ENCODE data around the gene OR6B1. TPM values are rescaled to one million over a fixed set of nuclear protein-coding genes. Genes with fewer than 3 reads are reported as not detected.

OR6B1 gene
- total and polyA plus RNA-seq, 4 donors, result not detected

DNA sequence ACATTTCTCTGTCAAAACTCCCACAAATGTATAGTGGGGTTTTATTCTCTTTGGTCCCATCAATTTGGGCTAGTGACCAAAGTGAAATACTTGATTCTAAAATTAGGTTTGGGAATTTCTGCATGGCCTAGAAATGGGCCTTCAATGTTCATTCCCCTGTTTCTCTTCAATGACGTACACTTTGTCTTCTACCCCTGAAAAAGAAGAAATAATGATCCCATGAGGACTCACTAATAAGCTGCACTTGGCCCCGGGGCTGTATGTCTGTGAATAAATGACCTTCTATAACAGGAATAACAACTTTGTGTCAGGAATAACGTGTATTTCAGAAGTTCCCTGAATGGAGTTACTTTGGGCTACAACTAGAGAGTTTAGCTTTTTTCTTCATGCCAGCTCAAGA is 20.2 kb downstream of the OR6B1 start:
- no peaks in the 10 kb centered on the region for H3K4me1 ChIP-seq (ENCODE audit: control insufficient read depth in 5 of 5, insufficient read depth in 5 of 5, low read length in 5 of 5)
- H3K9ac ChIP-seq (ENCODE audit: insufficient read depth in 1 of 2, low read length in 2 of 2), result no peak overlapping the region
- TF ChIP-seq, protein P1, sequence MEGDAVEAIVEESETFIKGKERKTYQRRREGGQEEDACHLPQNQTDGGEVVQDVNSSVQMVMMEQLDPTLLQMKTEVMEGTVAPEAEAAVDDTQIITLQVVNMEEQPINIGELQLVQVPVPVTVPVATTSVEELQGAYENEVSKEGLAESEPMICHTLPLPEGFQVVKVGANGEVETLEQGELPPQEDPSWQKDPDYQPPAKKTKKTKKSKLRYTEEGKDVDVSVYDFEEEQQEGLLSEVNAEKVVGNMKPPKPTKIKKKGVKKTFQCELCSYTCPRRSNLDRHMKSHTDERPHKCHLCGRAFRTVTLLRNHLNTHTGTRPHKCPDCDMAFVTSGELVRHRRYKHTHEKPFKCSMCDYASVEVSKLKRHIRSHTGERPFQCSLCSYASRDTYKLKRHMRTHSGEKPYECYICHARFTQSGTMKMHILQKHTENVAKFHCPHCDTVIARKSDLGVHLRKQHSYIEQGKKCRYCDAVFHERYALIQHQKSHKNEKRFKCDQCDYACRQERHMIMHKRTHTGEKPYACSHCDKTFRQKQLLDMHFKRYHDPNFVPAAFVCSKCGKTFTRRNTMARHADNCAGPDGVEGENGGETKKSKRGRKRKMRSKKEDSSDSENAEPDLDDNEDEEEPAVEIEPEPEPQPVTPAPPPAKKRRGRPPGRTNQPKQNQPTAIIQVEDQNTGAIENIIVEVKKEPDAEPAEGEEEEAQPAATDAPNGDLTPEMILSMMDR (IDR thresholded peaks at IDR 0.05; ENCODE audit: control extremely low read depth, extremely low read depth), result no peak
- no peaks in the 10 kb centered on the region for H3K36me3 ChIP-seq (ENCODE audit: control insufficient read depth in 4 of 4, insufficient read depth in 4 of 4, low read length in 4 of 4)
- ATAC-seq (ENCODE audit: insufficient read depth, low FRiP score) (no peak), DNase-seq (no peak)
- peaks cover 0 to 1% (median 0%) of the 10 kb centered on the region in 4 donors for H3K9me3 ChIP-seq (ENCODE audit: control insufficient read depth in 4 of 4, insufficient read depth in 3 of 4, low read length in 3 of 4)
- H3K27me3 ChIP-seq (ENCODE audit: control insufficient read depth in 3 of 3, insufficient read depth in 3 of 3, low read length in 2 of 3), result no peaks in the 10 kb centered on the region
- H3K4me3 ChIP-seq, result no peak overlapping the region
- WGBS, 2 donors, result 59 to 63% methylated on average over 3 of the region's 3 CpGs
- H3K27ac ChIP-seq (ENCODE audit: low read depth in 1 of 2, low read length in 1 of 2), result no peak overlapping the region

DNA sequence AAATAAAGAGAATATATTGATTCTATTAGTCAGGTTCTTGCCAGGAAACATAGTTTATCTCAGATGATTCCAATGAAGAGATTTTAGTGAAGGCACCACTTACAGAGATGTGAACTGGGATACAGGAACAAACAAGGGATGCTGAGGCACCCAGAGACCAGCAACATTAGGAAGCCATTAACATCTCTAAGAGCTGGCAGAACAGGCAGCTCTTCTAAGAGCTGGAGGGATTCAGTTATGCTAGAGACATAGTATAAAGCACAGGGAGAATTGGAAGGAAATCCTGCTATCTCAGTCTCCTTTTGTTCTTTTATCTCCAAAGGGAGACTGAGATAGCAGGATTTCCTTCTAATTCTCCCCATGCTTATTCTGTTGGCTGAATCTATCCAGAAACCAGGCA is 22.0 kb downstream of the OR6B1 start:
- DNase-seq, result no peak

DNA sequence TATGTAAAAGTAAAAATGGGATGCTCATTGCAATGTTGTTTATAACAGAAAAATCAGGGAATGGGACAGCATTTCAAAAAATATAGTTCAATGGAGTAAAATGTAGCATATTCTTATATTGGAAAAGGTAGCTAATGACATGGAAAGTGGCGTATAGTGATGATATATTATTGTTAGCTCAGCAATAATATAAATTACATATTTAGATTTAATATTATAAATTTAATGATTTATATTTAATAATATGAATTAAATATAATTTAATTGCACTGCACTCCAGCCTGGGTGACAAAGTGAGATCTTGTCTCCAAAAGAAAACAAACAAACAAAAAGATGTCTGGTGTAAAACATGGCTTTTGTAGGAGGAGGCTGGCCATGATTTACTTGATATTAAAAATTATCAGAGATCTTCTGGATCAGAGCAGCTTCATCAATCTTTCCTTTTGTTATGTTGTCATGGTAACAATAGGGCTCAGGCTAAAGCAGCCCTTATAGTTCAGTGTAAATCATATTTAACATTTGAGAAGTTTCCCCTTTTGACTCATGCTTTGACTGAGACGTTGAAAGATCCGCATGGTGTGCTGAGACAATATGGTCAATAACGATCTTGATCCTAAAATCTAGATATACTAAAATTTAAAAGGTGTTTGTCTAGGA is 23.2 kb downstream of the OR6B1 start:
- TF ChIP-seq, protein P1 (IDR thresholded peaks at IDR 0.05; ENCODE audit: control extremely low read depth, extremely low read depth), result no peak
- WGBS, 2 donors, result 84 to 90% methylated on average over 4 of the region's 4 CpGs
- DNase-seq, result no peak

More for the DNA sequence above, 22.0 kb downstream of the OR6B1 start:
- Histone ChIP-seq H3K9ac (ENCODE audit: insufficient read depth in 1 of 2, low read length in 2 of 2) (no peak overlapping the region), H3K36me3 (ENCODE audit: control insufficient read depth in 4 of 4, insufficient read depth in 4 of 4, low read length in 4 of 4) (no peaks in the 10 kb centered on the region), H3K27me3 (ENCODE audit: control insufficient read depth in 3 of 3, insufficient read depth in 3 of 3, low read length in 2 of 3) (no peaks in the 10 kb centered on the region), H3K4me1 (ENCODE audit: control insufficient read depth in 5 of 5, insufficient read depth in 5 of 5, low read length in 5 of 5) (no peaks in the 10 kb centered on the region), H3K4me3 (no peak overlapping the region), H3K27ac (ENCODE audit: low read depth in 1 of 2, low read length in 1 of 2) (no peak overlapping the region), H3K9me3 (ENCODE audit: control insufficient read depth in 4 of 4, insufficient read depth in 3 of 4, low read length in 3 of 4) (peaks cover 0 to 1% (median 0%) of the 10 kb centered on the region in 4 donors)
- TF ChIP-seq, protein P1 (IDR thresholded peaks at IDR 0.05; ENCODE audit: control extremely low read depth, extremely low read depth), result no peak
- no peak for ATAC-seq (ENCODE audit: insufficient read depth, low FRiP score)

DNA sequence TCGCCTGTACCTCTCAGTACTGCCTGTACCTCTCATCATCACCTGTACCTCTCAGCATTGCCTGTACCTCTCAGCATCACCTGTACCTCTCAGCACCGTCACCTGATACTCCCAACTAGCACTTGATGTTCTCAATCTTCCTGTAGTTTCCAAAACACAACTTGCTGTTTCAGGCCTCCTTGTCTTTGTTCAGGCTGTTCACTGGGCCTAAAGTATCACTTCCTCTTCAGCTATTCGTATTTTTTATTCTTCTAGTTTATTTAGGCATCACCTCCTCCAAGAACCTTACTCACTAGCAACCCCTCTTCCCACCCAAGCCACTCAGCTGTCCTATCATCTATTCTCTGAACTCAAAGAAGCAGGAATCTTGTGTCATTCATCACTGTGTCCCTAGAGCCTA is 24.1 kb downstream of the OR6B1 start:
- Histone ChIP-seq H3K36me3 (ENCODE audit: control insufficient read depth in 4 of 4, insufficient read depth in 4 of 4, low read length in 4 of 4) (no peaks in the 10 kb centered on the region), H3K27ac (ENCODE audit: low read depth in 1 of 2, low read length in 1 of 2) (no peak overlapping the region), H3K4me3 (no peak overlapping the region), H3K4me1 (ENCODE audit: control insufficient read depth in 5 of 5, insufficient read depth in 5 of 5, low read length in 5 of 5) (no peaks in the 10 kb centered on the region), H3K27me3 (ENCODE audit: control insufficient read depth in 3 of 3, insufficient read depth in 3 of 3, low read length in 2 of 3) (peaks cover 0 to 3% (median 0%) of the 10 kb centered on the region in 3 donors), H3K9ac (ENCODE audit: insufficient read depth in 1 of 2, low read length in 2 of 2) (no peak overlapping the region), H3K9me3 (ENCODE audit: control insufficient read depth in 4 of 4, insufficient read depth in 3 of 4, low read length in 3 of 4) (peaks cover 0 to 1% (median 0%) of the 10 kb centered on the region in 4 donors)
- TF ChIP-seq, protein P1 (IDR thresholded peaks at IDR 0.05; ENCODE audit: control extremely low read depth, extremely low read depth), result no peak
- ATAC-seq (ENCODE audit: insufficient read depth, low FRiP score), result no peak
- 74% methylated on average over 3 of the region's 3 CpGs for WGBS, 2 donors
- DNase-seq, result no peak

More for the DNA sequence above, 23.2 kb downstream of the OR6B1 start:
- Histone ChIP-seq H3K4me3 (no peak overlapping the region), H3K9ac (ENCODE audit: insufficient read depth in 1 of 2, low read length in 2 of 2) (no peak overlapping the region), H3K27ac (ENCODE audit: low read depth in 1 of 2, low read length in 1 of 2) (no peak overlapping the region), H3K9me3 (ENCODE audit: control insufficient read depth in 4 of 4, insufficient read depth in 3 of 4, low read length in 3 of 4) (peaks cover 0 to 1% (median 0%) of the 10 kb centered on the region in 4 donors), H3K36me3 (ENCODE audit: control insufficient read depth in 4 of 4, insufficient read depth in 4 of 4, low read length in 4 of 4) (no peaks in the 10 kb centered on the region), H3K4me1 (ENCODE audit: control insufficient read depth in 5 of 5, insufficient read depth in 5 of 5, low read length in 5 of 5) (no peaks in the 10 kb centered on the region), H3K27me3 (ENCODE audit: control insufficient read depth in 3 of 3, insufficient read depth in 3 of 3, low read length in 2 of 3) (no peaks in the 10 kb centered on the region)
- no peak for ATAC-seq (ENCODE audit: insufficient read depth, low FRiP score)
